ENCODE results near the gene PCYT2. TPM values are rescaled to one million over a fixed set of nuclear protein-coding genes. Genes with fewer than 3 reads are reported as not detected.

Gene PCYT2
- total RNA-seq, 1 donor from 2014 or later = 93.2 TPM

GRCh38 chr17:81915331-81915730 lies 4.1 kb upstream of the PCYT2 start:
- peaks cover 14% of the 10 kb centered on the region for H3K4me1 Mint-ChIP-seq (ENCODE audit: low read depth)
- H3K4me3 Mint-ChIP-seq (ENCODE audit: low read depth) = peak overlapping the region; percentile 51
- TF ChIP-seq, protein P1, sequence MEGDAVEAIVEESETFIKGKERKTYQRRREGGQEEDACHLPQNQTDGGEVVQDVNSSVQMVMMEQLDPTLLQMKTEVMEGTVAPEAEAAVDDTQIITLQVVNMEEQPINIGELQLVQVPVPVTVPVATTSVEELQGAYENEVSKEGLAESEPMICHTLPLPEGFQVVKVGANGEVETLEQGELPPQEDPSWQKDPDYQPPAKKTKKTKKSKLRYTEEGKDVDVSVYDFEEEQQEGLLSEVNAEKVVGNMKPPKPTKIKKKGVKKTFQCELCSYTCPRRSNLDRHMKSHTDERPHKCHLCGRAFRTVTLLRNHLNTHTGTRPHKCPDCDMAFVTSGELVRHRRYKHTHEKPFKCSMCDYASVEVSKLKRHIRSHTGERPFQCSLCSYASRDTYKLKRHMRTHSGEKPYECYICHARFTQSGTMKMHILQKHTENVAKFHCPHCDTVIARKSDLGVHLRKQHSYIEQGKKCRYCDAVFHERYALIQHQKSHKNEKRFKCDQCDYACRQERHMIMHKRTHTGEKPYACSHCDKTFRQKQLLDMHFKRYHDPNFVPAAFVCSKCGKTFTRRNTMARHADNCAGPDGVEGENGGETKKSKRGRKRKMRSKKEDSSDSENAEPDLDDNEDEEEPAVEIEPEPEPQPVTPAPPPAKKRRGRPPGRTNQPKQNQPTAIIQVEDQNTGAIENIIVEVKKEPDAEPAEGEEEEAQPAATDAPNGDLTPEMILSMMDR (IDR thresholded peaks at IDR 0.05; ENCODE audit: unreplicated experiment) = no peak
- no peak overlapping the region for H3K27ac Mint-ChIP-seq
- DNase-seq (ENCODE audit: low spot score, unreplicated experiment) = no peak
- H3K27me3 Mint-ChIP-seq = no peaks in the 10 kb centered on the region
- no peaks in the 10 kb centered on the region for H3K9me3 Mint-ChIP-seq (ENCODE audit: low read depth)
- H3K36me3 Mint-ChIP-seq (ENCODE audit: insufficient read depth) = peaks cover 15% of the 10 kb centered on the region

- no peak for DNase-seq (ENCODE audit: low spot score, unreplicated experiment)
- H3K4me1 Mint-ChIP-seq (ENCODE audit: low read depth) = peaks cover 23% of the 10 kb centered on the region
- TF ChIP-seq, protein P1 (IDR thresholded peaks at IDR 0.05; ENCODE audit: unreplicated experiment) = no peak
- H3K36me3 Mint-ChIP-seq (ENCODE audit: insufficient read depth) = peaks cover 13% of the 10 kb centered on the region
- no peak overlapping the region for H3K27ac Mint-ChIP-seq
- H3K27me3 Mint-ChIP-seq = no peaks in the 10 kb centered on the region
- no peak overlapping the region for H3K4me3 Mint-ChIP-seq (ENCODE audit: low read depth)
- no peaks in the 10 kb centered on the region for H3K9me3 Mint-ChIP-seq (ENCODE audit: low read depth)
Measured at GRCh38 chr17:81914103-81914850, 3.1 kb upstream of the PCYT2 start.

GRCh38 chr17:81913394-81914102 lies 2.3 kb upstream of the PCYT2 start:
- H3K4me1 Mint-ChIP-seq (ENCODE audit: low read depth) = peaks cover 22% of the 10 kb centered on the region
- TF ChIP-seq, protein P1 (IDR thresholded peaks at IDR 0.05; ENCODE audit: unreplicated experiment) = no peak
- H3K27me3 Mint-ChIP-seq = no peaks in the 10 kb centered on the region
- DNase-seq (ENCODE audit: low spot score, unreplicated experiment) = no peak
- peaks cover 11% of the 10 kb centered on the region for H3K36me3 Mint-ChIP-seq (ENCODE audit: insufficient read depth)
- no peaks in the 10 kb centered on the region for H3K9me3 Mint-ChIP-seq (ENCODE audit: low read depth)
- H3K4me3 Mint-ChIP-seq (ENCODE audit: low read depth) = no peak overlapping the region
- no peak overlapping the region for H3K27ac Mint-ChIP-seq

DNA sequence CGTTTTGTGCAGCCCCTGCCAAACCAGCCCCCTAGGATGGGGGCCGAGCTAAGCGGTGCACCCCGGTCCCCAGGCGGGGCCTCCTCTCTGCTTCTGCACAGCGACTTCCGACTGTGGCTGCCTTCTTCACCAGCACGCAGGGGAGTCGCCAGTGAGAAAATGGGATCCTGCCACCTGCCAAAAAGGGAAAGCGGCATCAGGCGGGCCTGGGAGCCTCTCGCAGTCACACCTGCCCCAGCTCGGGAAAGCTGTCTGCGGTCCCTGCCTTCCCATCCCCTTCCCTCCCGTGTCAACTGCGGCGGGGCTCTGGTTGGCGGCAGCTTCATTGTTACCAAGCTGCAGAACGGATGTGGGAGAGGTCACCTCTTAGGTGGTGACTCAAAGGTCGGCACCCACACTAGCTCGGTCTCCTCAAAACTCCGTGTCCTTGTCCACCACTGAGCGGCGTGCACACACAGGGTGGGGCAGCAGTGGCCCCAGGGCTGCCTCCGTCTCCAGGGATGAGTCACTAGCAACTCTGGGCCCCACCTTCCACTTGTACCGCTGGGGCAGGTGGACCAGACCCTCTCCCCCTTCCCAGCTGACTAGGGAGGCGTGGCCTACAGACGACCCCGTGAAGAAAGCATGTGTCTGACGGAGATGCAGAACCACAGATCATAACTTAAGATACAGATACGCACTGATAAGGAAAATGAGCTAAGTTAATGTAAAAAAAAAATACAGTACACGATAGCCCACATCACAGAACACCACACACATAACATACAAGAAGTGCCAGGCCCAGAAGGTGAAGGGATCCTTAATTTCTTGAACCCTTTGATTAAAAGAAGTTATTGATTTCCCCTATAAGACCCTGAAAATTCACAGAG lies 1.5 kb upstream of the PCYT2 start:
- TF ChIP-seq, protein P1 (IDR thresholded peaks at IDR 0.05; ENCODE audit: unreplicated experiment) = no peak
- no peak overlapping the region for H3K27ac Mint-ChIP-seq
- H3K4me1 Mint-ChIP-seq (ENCODE audit: low read depth) = peaks cover 18% of the 10 kb centered on the region
- H3K36me3 Mint-ChIP-seq (ENCODE audit: insufficient read depth) = peaks cover 11% of the 10 kb centered on the region
- H3K4me3 Mint-ChIP-seq (ENCODE audit: low read depth) = peak overlapping the region; percentile 24
- no peak for DNase-seq (ENCODE audit: low spot score, unreplicated experiment)
- H3K9me3 Mint-ChIP-seq (ENCODE audit: low read depth) = no peaks in the 10 kb centered on the region
- H3K27me3 Mint-ChIP-seq = no peaks in the 10 kb centered on the region

- H3K27me3 Mint-ChIP-seq = no peaks in the 10 kb centered on the region
- TF ChIP-seq, protein P1 (IDR thresholded peaks at IDR 0.05; ENCODE audit: unreplicated experiment) = no peak
- peaks cover 11% of the 10 kb centered on the region for H3K36me3 Mint-ChIP-seq (ENCODE audit: insufficient read depth)
- peak overlapping the region; percentile 85 for H3K27ac Mint-ChIP-seq
- DNase-seq (ENCODE audit: low spot score, unreplicated experiment) = no peak
- peak overlapping the region; percentile 62 for H3K4me3 Mint-ChIP-seq (ENCODE audit: low read depth)
- no peaks in the 10 kb centered on the region for H3K9me3 Mint-ChIP-seq (ENCODE audit: low read depth)
- H3K4me1 Mint-ChIP-seq (ENCODE audit: low read depth) = peaks cover 13% of the 10 kb centered on the region
Measured at GRCh38 chr17:81911969-81912368, 770 bp upstream of the PCYT2 start.
